AG09309 (cell line): ENCODE results near the gene NPBWR2.

Experiments used
- DNase-seq: peaks from one replicate; pipeline ENCODE4 v3.0.0-alpha.2; 2010; ENCODE audit warnings: low read depth
- H3K4me3 ChIP-seq: 2 replicates; pipeline ENCODE4 v1.5.1; 2011; ENCODE audit warnings: mild to moderate bottlenecking, low read depth, low read length, moderate library complexity; ENCODE audit not compliant: control insufficient read depth
- CTCF ChIP-seq: IDR thresholded peaks from 2 replicates; pipeline ENCODE4 v1.5.1; 2011; ENCODE audit warnings: mild to moderate bottlenecking, low read depth, low read length, inconsistent platforms; ENCODE audit not compliant: insufficient read depth, control insufficient read depth; ENCODE audit errors: missing control alignments

NPBWR2 gene

GRCh38 chr20:64053841-64054661 lies 53.3 kb downstream of the NPBWR2 start:
- H3K4me3 ChIP-seq: no peak overlapping the region
- TF ChIP-seq CTCF: no peak
- DNase-seq: no peak
